GM21423 (cell line): ENCODE results near the gene CLEC6A.
"Not testable (repeated sequence)": the region's sequence is repeated elsewhere in the genome, so short reads cannot be mapped to it uniquely, and the experiment has no call there.

ENCODE experiments used
- ATAC-seq: cut with Tn5 transposase; IDR thresholded peaks from one replicate; pipeline ENCODE4 v1.9.1; 2021; ENCODE audit warnings: mild to moderate bottlenecking, moderate library complexity; ENCODE audit not compliant: unreplicated experiment

The CLEC6A gene

DNA sequence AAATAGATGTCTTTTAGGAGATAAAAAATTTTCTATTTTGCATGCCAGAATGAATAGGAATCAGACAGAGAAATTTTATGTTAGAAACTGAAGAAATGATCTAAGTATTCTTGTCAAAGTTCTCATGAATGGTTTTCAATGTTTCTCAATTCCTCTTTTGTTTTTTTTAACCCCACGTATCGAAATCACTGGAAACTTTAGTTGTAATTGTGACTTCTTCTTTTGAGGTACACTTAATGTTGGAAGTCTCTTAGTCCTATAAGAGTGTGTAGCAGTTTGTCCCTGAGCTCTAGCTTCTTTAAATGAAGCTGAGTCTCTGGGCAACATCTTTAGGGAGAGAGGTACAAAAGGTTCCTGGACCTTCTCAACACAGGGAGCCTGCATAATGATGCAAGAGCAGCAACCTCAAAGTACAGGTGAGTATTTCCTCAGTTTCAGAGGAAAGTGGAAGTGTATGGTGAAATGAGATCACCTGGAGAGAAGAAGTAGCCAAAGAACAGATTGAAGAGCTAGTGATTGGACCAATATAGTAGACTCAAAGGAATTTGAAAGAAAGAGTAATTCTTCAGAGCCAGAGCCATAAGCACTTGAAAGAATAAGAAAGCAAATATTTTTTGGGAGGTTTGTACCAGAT is at the start of gene CLEC6A:
CLEC6A (plus strand) TSS at position 236 of the 634 bp plus-strand sequence; CDS start at position 386, 150 bp downstream.
- ATAC-seq, result no peak

- not testable (repeated sequence) for ATAC-seq
These were observed 36.2 kb upstream of the CLEC6A start for GRCh38 chr12:8419576-8419975.

DNA sequence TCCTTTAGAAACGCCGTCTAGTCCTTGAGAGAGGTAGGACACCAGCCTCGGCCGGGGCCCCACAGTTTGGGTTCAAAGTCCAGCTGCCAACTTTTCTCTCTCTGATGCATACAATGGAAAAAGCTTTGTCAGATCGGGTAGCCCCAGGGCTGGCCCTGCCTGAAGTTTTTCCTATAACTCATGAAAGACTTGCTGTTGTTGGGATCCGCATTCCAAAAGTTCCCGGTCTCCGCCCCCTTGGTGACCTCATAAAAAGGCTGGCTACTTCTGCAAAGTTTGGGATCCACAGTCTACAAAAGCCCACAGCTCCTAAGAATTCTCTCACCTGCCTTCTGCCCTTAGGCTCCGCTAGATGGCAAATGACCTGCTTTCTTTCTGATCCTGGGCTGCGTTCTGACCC is 35.3 kb upstream of the CLEC6A start:
- ATAC-seq, result no peak

GRCh38 chr12:8444536-8445278 is 11.1 kb upstream of the CLEC6A start:
- not testable (repeated sequence) for ATAC-seq

GRCh38 chr12:8445731-8446130 is 10.0 kb upstream of the CLEC6A start:
- no peak for ATAC-seq

- no peak for ATAC-seq
These were observed 8.9 kb upstream of the CLEC6A start for GRCh38 chr12:8446642-8447547.

DNA sequence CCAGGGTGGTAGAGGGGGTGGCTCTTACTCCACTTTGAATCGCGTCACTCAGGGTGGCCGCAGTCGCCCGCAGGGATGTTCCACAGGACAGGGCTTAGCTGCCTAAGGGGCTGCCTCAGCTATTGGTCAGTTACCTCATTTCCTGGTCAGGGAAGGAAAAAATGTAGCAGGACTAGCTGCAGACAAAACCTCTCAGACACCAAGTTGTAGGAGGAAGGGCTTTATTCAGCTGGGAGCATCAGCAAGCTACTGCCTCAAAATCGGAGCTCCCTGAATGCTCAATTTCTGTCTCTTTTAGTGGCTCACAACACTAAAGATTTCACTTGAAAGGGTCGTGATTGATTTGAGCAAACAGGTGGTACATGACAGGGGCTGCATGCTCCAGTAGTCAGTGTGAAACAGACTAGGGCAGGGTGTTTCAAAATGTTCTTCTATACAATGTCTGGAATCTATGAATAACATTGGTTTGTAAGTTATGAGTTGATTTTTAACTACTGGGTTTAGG is 6.4 kb upstream of the CLEC6A start:
- ATAC-seq, result peak; percentile 49

DNA sequence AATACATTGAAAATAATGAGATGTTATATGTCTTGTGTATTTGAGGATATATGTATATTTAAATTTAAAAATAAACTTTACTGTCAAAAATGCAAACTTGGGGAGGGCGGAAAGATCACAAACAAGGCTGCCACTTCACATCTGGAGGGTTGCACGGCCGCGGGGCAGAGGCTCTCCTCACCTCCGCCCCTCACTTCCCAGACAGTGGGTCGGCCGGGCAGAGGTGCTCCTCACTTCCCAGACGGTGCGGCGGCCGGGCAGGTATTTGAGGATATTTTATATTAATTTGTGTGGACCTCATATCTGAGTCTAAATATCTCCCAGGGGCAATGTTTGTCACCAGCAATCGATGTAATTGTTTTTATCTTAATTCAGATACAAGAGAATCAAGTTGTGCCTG is 3.7 kb upstream of the CLEC6A start:
- ATAC-seq, result no peak

- ATAC-seq, result no peak
These were observed 2.7 kb upstream of the CLEC6A start for GRCh38 chr12:8453021-8453513.

- ATAC-seq, result no peak
These were observed 2.0 kb upstream of the CLEC6A start for GRCh38 chr12:8453796-8454195.

DNA sequence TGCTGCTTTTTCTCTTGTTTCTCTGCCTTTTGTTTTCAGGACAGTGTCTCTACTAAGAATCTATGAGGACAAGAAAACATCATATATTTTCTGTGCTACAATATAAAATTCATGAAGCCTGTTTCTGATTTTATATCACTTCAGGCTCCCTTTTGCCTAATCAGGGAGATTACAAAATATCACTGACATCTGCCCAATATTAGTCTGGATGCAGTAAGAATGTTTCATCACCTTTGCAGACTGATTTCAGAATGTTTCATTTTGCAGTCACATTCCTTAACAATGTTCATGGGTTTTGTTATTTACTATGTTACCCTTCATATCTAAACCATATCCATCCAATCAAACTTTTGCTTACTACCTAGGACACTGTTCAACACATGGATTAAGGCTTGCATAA is 491 bp upstream of the CLEC6A start:
- no peak for ATAC-seq

- no peak for ATAC-seq
These were observed 5.7 kb downstream of the CLEC6A start for GRCh38 chr12:8461426-8461825.

- ATAC-seq, result no peak
These were observed 9.7 kb downstream of the CLEC6A start for GRCh38 chr12:8465301-8465996.

DNA sequence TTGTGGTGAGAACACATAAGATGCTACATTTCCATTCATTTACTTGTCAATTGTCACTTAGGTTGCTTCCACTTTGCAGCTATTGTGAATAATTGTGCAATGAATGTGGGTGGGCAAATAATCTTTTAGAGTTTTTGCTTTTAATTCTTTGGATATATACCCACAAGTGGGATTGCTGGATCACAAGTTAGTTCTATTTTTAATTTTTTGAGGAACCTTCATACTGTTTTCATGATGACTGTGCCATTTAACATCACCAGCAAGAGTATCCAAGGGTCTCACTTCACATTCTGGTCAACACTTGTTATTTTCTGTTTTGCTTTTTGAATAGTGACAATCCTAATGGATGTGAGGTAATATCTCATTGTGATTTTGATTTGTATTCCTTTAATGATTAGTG is 10.5 kb downstream of the CLEC6A start:
- no peak for ATAC-seq

- ATAC-seq, result no peak
These were observed 15.3 kb downstream of the CLEC6A start for GRCh38 chr12:8471090-8471489.

DNA sequence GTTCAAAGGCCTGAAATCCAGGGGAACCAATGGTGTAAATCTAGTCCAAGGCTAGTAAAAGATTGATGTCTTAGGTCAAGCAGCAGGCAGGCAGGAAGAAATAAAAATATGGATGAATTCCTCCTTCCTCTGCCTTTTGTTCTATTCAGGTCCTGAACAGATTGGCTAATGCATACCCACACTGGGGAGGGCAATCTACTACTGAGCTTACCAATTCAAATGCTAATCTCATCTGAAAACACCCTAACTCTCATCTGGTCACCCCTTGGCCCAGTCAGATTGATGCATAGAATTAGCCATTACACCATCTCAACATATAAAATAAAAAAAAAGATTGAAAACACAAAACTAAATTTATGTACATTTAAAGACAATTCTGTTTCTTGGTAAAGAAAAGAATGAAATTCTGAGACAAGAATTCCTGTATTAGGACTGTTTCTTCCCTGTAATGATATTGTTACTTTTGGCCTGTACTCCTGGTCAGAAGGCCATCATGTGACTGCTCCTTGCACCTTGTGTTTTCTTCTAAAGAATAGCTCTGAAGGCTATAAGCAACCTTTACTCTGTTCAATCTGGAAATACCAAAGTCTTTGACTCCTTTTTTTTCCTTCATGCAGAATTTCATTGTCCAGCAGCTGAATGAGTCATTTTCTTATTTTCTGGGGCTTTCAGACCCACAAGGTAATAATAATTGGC is 19.9 kb downstream of the CLEC6A start:
- no peak for ATAC-seq

- ATAC-seq, result no peak
These were observed 26.9 kb downstream of the CLEC6A start for GRCh38 chr12:8482571-8483061.

- no peak for ATAC-seq
These were observed 27.3 kb downstream of the CLEC6A start for GRCh38 chr12:8483079-8483478.

GRCh38 chr12:8491646-8492530 is 36.1 kb downstream of the CLEC6A start:
- no peak for ATAC-seq
